Ascending aorta (tissue), 2 donors: Measurements from ENCODE around the gene ST6GALNAC3. TPM values are rescaled to one million over a fixed set of nuclear protein-coding genes. Genes with fewer than 3 reads are reported as not detected.

Source experiments
- DNase-seq, 2 donors: peaks; one replicate each; pipeline ENCODE4 v3.0.0-alpha.2; 2019; ENCODE audit warnings: low spot score in 2 of 2
- H3K27ac ChIP-seq, 2 donors: fragments of 200-600 bp; sonication (generic); one replicate each; pipeline ENCODE4 v1.5.1; 2016 to 2017; ENCODE audit warnings: mild to moderate bottlenecking in 1 of 2
- H3K27me3 ChIP-seq: fragments of 200-600 bp; sonication (generic); one replicate; pipeline ENCODE4 v1.5.1; 2017
- H3K36me3 ChIP-seq, 2 donors: fragments of 200-600 bp; sonication (generic); one replicate each; pipeline ENCODE4 v1.5.1; 2016
- H3K4me1 ChIP-seq, 2 donors: fragments of 200-600 bp; sonication (generic); one replicate each; pipeline ENCODE4 v1.5.1; 2016 to 2017; ENCODE audit warnings: mild to moderate bottlenecking in 1 of 2
- H3K4me3 ChIP-seq, 2 donors: fragments of 200-600 bp; sonication (generic); one replicate each; pipeline ENCODE4 v1.5.1; 2016 to 2017; ENCODE audit warnings: mild to moderate bottlenecking in 1 of 2
- H3K9me3 ChIP-seq, 2 donors: fragments of 200-600 bp; sonication (generic); one replicate each; pipeline ENCODE4 v1.5.1; 2016
- CTCF ChIP-seq, 3 experiments: fragments of 200-600 bp in 2 of 3; fragments of 450-650 bp in 1 of 3; sonication (generic) in 2 of 3; IDR thresholded peaks; one replicate each; pipeline ENCODE4 v1.5.1; 2016 to 2019; ENCODE audit warnings: antibody characterized with exemption in 3 of 3, mild to moderate bottlenecking in 1 of 3, moderate library complexity in 1 of 3
- intact Hi-C: fragments of 100-400 bp; cut with DNase I; formaldehyde crosslinking; loops from one replicate; pipeline ENCODE4 v1.15.1; 2023
- total RNA-seq: library from RNA; depleted of rRNA; stranded (reverse); fragments of >200 nt; gene quantifications from one replicate; pipeline ENCODE4 v1.1.0, GENCODE V29; 2016

ST6GALNAC3 gene
- total RNA-seq, 1 donor from 2014 or later, result 34.5 TPM

- TF ChIP-seq CTCF (IDR thresholded peaks at IDR 0.05), result no peak
- Histone ChIP-seq H3K4me3 (no peak overlapping the region), H3K4me1 (no peaks in the 10 kb centered on the region), H3K36me3 (no peaks in the 10 kb centered on the region), H3K27ac (no peak overlapping the region), H3K27me3 (no peaks in the 10 kb centered on the region), H3K9me3 (no peaks in the 10 kb centered on the region)
- no peak for DNase-seq
- intact Hi-C loops, result no loop called here
Measured at GRCh38 chr1:76256289-76257223, 182.0 kb downstream of the ST6GALNAC3 start.

- DNase-seq, result no peak
- H3K36me3 ChIP-seq, result no peaks in the 10 kb centered on the region
- no peaks in the 10 kb centered on the region for H3K27me3 ChIP-seq
- no peaks in the 10 kb centered on the region for H3K4me1 ChIP-seq
- no peak overlapping the region for H3K27ac ChIP-seq
- no peaks in the 10 kb centered on the region for H3K9me3 ChIP-seq
- TF ChIP-seq CTCF (IDR thresholded peaks at IDR 0.05), result no peak
- H3K4me3 ChIP-seq, result no peak overlapping the region
- intact Hi-C loops, result no loop called here
Measured at GRCh38 chr1:76257823-76258222, 183.3 kb downstream of the ST6GALNAC3 start.

- no peak for DNase-seq
- TF ChIP-seq CTCF (IDR thresholded peaks at IDR 0.05), result no peak
- Histone ChIP-seq H3K36me3 (no peaks in the 10 kb centered on the region), H3K4me1 (no peaks in the 10 kb centered on the region), H3K27ac (no peak overlapping the region), H3K4me3 (no peak overlapping the region), H3K9me3 (no peaks in the 10 kb centered on the region), H3K27me3 (no peaks in the 10 kb centered on the region)
- intact Hi-C loops, result no loop called here
Measured at GRCh38 chr1:76259270-76259669, 184.7 kb downstream of the ST6GALNAC3 start.

- no peaks in the 10 kb centered on the region for H3K9me3 ChIP-seq
- H3K4me1 ChIP-seq, result no peaks in the 10 kb centered on the region
- intact Hi-C loops, result no loop called here
- DNase-seq, result no peak
- no peaks in the 10 kb centered on the region for H3K36me3 ChIP-seq
- no peak overlapping the region for H3K27ac ChIP-seq
- no peak for TF ChIP-seq CTCF (IDR thresholded peaks at IDR 0.05)
- H3K27me3 ChIP-seq, result no peaks in the 10 kb centered on the region
- H3K4me3 ChIP-seq, result no peak overlapping the region
Measured at GRCh38 chr1:76260279-76260678, 185.7 kb downstream of the ST6GALNAC3 start.

GRCh38 chr1:76262601-76263000 lies 188.1 kb downstream of the ST6GALNAC3 start:
- no peaks in the 10 kb centered on the region for H3K27me3 ChIP-seq
- H3K27ac ChIP-seq, result no peak overlapping the region
- no peak for TF ChIP-seq CTCF (IDR thresholded peaks at IDR 0.05)
- no peaks in the 10 kb centered on the region for H3K4me1 ChIP-seq
- H3K4me3 ChIP-seq, result no peak overlapping the region
- DNase-seq, result no peak
- intact Hi-C loops, result no loop called here
- H3K36me3 ChIP-seq, result no peaks in the 10 kb centered on the region
- H3K9me3 ChIP-seq, result no peaks in the 10 kb centered on the region
